CMK (cell line): ENCODE results near the gene RAB44.

Experiments used
- DNase-seq: peaks from one replicate; pipeline ENCODE4 v3.0.0-alpha.2; 2010; ENCODE audit warnings: low read depth

RAB44 gene

GRCh38 chr6:36666826-36667591 lies 30.6 kb upstream of the RAB44 start:
- no peak for DNase-seq

- DNase-seq = no peak
Observed at GRCh38 chr6:36668591-36668990, 29.0 kb upstream of the RAB44 start.

GRCh38 chr6:36669002-36669401 lies 28.6 kb upstream of the RAB44 start:
- no peak for DNase-seq

- no peak for DNase-seq
Observed at GRCh38 chr6:36670271-36670670, 27.4 kb upstream of the RAB44 start.

GRCh38 chr6:36671687-36672375 lies 25.8 kb upstream of the RAB44 start:
- no peak for DNase-seq

- DNase-seq = no peak
Observed at GRCh38 chr6:36673882-36674281, 23.7 kb upstream of the RAB44 start.

GRCh38 chr6:36674942-36675341 lies 22.7 kb upstream of the RAB44 start:
- no peak for DNase-seq

GRCh38 chr6:36676141-36677058 lies 21.2 kb upstream of the RAB44 start:
- no peak for DNase-seq

GRCh38 chr6:36677059-36677749 lies 20.4 kb upstream of the RAB44 start:
- DNase-seq = no peak

- no peak for DNase-seq
Observed at GRCh38 chr6:36677753-36678487, 19.7 kb upstream of the RAB44 start.

GRCh38 chr6:36678488-36679042 lies 19.1 kb upstream of the RAB44 start, which contains the start of gene CDKN1A:
CDKN1A (plus strand) TSS chr6:36678714; CDS start chr6:36684102, 5,388 bp downstream.
- DNase-seq = peak; percentile 59

- DNase-seq = no peak
Observed at GRCh38 chr6:36679043-36679833, 18.4 kb upstream of the RAB44 start.

- no peak for DNase-seq
Observed at GRCh38 chr6:36682328-36683144, 15.1 kb upstream of the RAB44 start.

- DNase-seq = no peak
Observed at GRCh38 chr6:36683145-36683655, 14.4 kb upstream of the RAB44 start.

GRCh38 chr6:36683656-36684446 lies 13.8 kb upstream of the RAB44 start:
- no peak for DNase-seq

GRCh38 chr6:36684447-36684812 lies 13.2 kb upstream of the RAB44 start:
- DNase-seq = no peak

GRCh38 chr6:36685166-36685924 lies 12.3 kb upstream of the RAB44 start:
- DNase-seq = peak; percentile 45
